GM23338 (cell line): Measurements from ENCODE around the gene MYO7B. TPM values are rescaled to one million over a fixed set of nuclear protein-coding genes. Genes with fewer than 3 reads are reported as not detected.

Experiments
- ATAC-seq: fragments of 200-7000 bp; cut with Tn5 transposase; 3 replicates; pipeline ENCODE4 v1.9.1; 2020
- DNase-seq: peaks from one replicate; pipeline ENCODE4 v3.0.0-alpha.2; 2015; ENCODE audit warnings: low spot score
- H2AFZ ChIP-seq: fragments of 200-600 bp; sonication (generic); 2 replicates; pipeline ENCODE4 v1.8.0; 2016; ENCODE audit warnings: antibody characterized with exemption, mild to moderate bottlenecking, moderate library complexity
- H3F3A ChIP-seq: fragments of 200-600 bp; sonication (generic); replicated peaks from 2 replicates; pipeline ENCODE4 v1.8.0; 2017; ENCODE audit warnings: antibody characterized with exemption, mixed run types, low read depth
- H3K27ac ChIP-seq: fragments of 200-600 bp; sonication (generic); 2 replicates; pipeline ENCODE4 v1.6.1; 2016; ENCODE audit warnings: low read depth
- H3K27me3 ChIP-seq: fragments of 200-600 bp; sonication (generic); 2 replicates; pipeline ENCODE4 v1.8.0; 2016; ENCODE audit warnings: mild to moderate bottlenecking, mixed run types, moderate library complexity; ENCODE audit not compliant: insufficient read depth
- H3K36me3 ChIP-seq: fragments of 200-600 bp; sonication (generic); 2 replicates; pipeline ENCODE4 v1.8.0; 2016; ENCODE audit warnings: mild to moderate bottlenecking; ENCODE audit not compliant: insufficient read depth
- H3K4me1 ChIP-seq: fragments of 200-600 bp; sonication (generic); 2 replicates; pipeline ENCODE4 v1.8.0; 2016; ENCODE audit warnings: mild to moderate bottlenecking, moderate library complexity; ENCODE audit not compliant: insufficient read depth
- H3K4me2 ChIP-seq: fragments of 200-600 bp; sonication (generic); 2 replicates; pipeline ENCODE4 v1.7.1; 2017; ENCODE audit warnings: mixed run types
- H3K4me3 ChIP-seq: fragments of 200-600 bp; sonication (generic); 2 replicates; pipeline ENCODE4 v1.6.1; 2016; ENCODE audit warnings: mixed run types
- H3K79me2 ChIP-seq: fragments of 200-600 bp; sonication (generic); replicated peaks from 2 replicates; pipeline ENCODE4 v1.8.0; 2017; ENCODE audit warnings: mild to moderate bottlenecking; ENCODE audit not compliant: insufficient read depth
- H3K9me2 ChIP-seq: fragments of 200-600 bp; sonication (generic); 2 replicates; pipeline ENCODE4 v1.8.0; 2017; ENCODE audit not compliant: insufficient read depth
- H4K20me1 ChIP-seq: fragments of 200-600 bp; sonication (generic); replicated peaks from 2 replicates; pipeline ENCODE4 v1.8.0; 2017; ENCODE audit warnings: mild to moderate bottlenecking; ENCODE audit not compliant: insufficient read depth
- H3K27ac Mint-ChIP-seq: 2 replicates; pipeline ENCODE4 v1.8.0; 2020; ENCODE audit warnings: inconsistent platforms, mild to moderate bottlenecking, moderate library complexity, mixed read lengths
- H3K27me3 Mint-ChIP-seq: 3 replicates; pipeline ENCODE4 v1.8.0; 2022; ENCODE audit warnings: low read depth, mild to moderate bottlenecking, moderate library complexity, mixed read lengths, inconsistent platforms; ENCODE audit not compliant: insufficient read depth, poor library complexity
- H3K36me3 Mint-ChIP-seq: 3 replicates; pipeline ENCODE4 v1.8.0; 2021; ENCODE audit warnings: low read depth, mild to moderate bottlenecking, inconsistent platforms, moderate library complexity, mixed read lengths
- H3K4me1 Mint-ChIP-seq: 3 replicates; pipeline ENCODE4 v1.8.0; 2020; ENCODE audit warnings: mild to moderate bottlenecking, inconsistent platforms, mixed read lengths
- H3K4me3 Mint-ChIP-seq: 3 replicates; pipeline ENCODE4 v1.8.0; 2021; ENCODE audit warnings: moderate library complexity, mild to moderate bottlenecking, inconsistent platforms, mixed read lengths
- H3K9me3 Mint-ChIP-seq: 3 replicates; pipeline ENCODE4 v1.8.0; 2020; ENCODE audit warnings: moderate library complexity, mild to moderate bottlenecking, inconsistent platforms, mixed read lengths
- CREB1 ChIP-seq: fragments of 250-450 bp; sonication (Bioruptor Pico); IDR thresholded peaks from 2 replicates; pipeline ENCODE4 v1.5.0; 2020; ENCODE audit warnings: low read depth, mild to moderate bottlenecking, moderate library complexity
- CTCF ChIP-seq, 2 experiments: fragments of 200-600 bp in 1 of 2; sonication (generic) in 1 of 2; conservative IDR thresholded peaks; 2 replicates each; pipeline versions ENCODE4 v1.5.1 to v1.6.1; 2016 to 2017; ENCODE audit warnings: antibody characterized with exemption in 2 of 2, low read depth in 2 of 2, mild to moderate bottlenecking in 2 of 2, moderate library complexity in 1 of 2
- EZH2phosphoT487 ChIP-seq: fragments of 200-600 bp; sonication (generic); IDR thresholded peaks from one replicate; pipeline ENCODE4 v1.8.1; 2018; ENCODE audit warnings: antibody characterized with exemption; ENCODE audit not compliant: unreplicated experiment
- JUNB ChIP-seq: IDR thresholded peaks from one replicate; pipeline ENCODE4 v1.6.1; 2016; ENCODE audit warnings: antibody characterized with exemption; ENCODE audit not compliant: unreplicated experiment
- NANOG ChIP-seq: IDR thresholded peaks from 2 replicates; pipeline ENCODE4 v1.6.1; 2016; ENCODE audit warnings: antibody characterized with exemption, borderline replicate concordance
- POLR2AphosphoS5 ChIP-seq: IDR thresholded peaks from 2 replicates; pipeline ENCODE4 v1.6.1; 2016; ENCODE audit warnings: antibody characterized with exemption, low read depth
- REST ChIP-seq: IDR thresholded peaks from one replicate; pipeline ENCODE4 v1.6.1; 2018; ENCODE audit warnings: antibody characterized with exemption; ENCODE audit not compliant: unreplicated experiment
- STAT1 ChIP-seq: IDR thresholded peaks from one replicate; pipeline ENCODE4 v1.6.1; 2016; ENCODE audit warnings: antibody characterized with exemption; ENCODE audit not compliant: unreplicated experiment
- ZNF331 ChIP-seq: fragments of 250-450 bp; sonication (Bioruptor Pico); IDR thresholded peaks from 2 replicates; pipeline ENCODE4 v1.5.0; 2020; ENCODE audit warnings: low read depth, mild to moderate bottlenecking, moderate library complexity
- ZNF462 ChIP-seq: fragments of 250-450 bp; sonication (Bioruptor Pico); IDR thresholded peaks from 2 replicates; pipeline ENCODE4 v1.5.0; 2020; ENCODE audit warnings: mild to moderate bottlenecking, moderate library complexity
- polyA plus RNA-seq: library from polyadenylated mRNA; unstranded; fragments of >200 nt; fragmentation: Nextera tagmentation; extraction: Ambion mirVana; gene quantifications from 2 replicates; pipeline ENCODE4 v1.2.1, GENCODE V29; 2016
- total RNA-seq: library from RNA; depleted of rRNA; stranded (reverse); fragments of >200 nt; shearing (Covaris generic); gene quantifications from 2 replicates; pipeline ENCODE4 v1.2.3, GENCODE V29; 2014

MYO7B gene
- total and polyA plus RNA-seq, 2 experiments from 2014 or later: not detected

GRCh38 chr2:127577208-127577475 is 41.7 kb downstream of the MYO7B start (continued):
- no peak for TF ChIP-seq ZNF462 (CRISPR knock-in tag)
- no peak for TF ChIP-seq NANOG
- no peak for TF ChIP-seq EZH2phosphoT487
- no peak for TF ChIP-seq CTCF (conservative IDR thresholded peaks at IDR 0.05; ENCODE audit: low read depth in 2 of 2)
- no peak for TF ChIP-seq POLR2AphosphoS5
- no peak for TF ChIP-seq ZNF331 (CRISPR knock-in tag)
- TF ChIP-seq CREB1 (CRISPR knock-in tag): no peak

GRCh38 chr2:127577503-127577902 is 42.0 kb downstream of the MYO7B start:
- Histone ChIP-seq H3K27ac (no peak overlapping the region), H3K79me2 (no peaks in the 10 kb centered on the region), H3K4me2 (no peak overlapping the region), H3K4me3 (no peak overlapping the region), H2AFZ (no peak overlapping the region), H4K20me1 (no peaks in the 10 kb centered on the region), H3K4me1 (no peaks in the 10 kb centered on the region), H3K36me3 (no peaks in the 10 kb centered on the region), H3F3A (no peaks in the 10 kb centered on the region), H3K9me2 (no peaks in the 10 kb centered on the region), H3K27me3 (no peaks in the 10 kb centered on the region)
- TF ChIP-seq REST: no peak
- TF ChIP-seq STAT1: no peak
- no peak for TF ChIP-seq ZNF331 (CRISPR knock-in tag)
- no peak for TF ChIP-seq JUNB
- TF ChIP-seq CTCF (conservative IDR thresholded peaks at IDR 0.05; ENCODE audit: low read depth in 2 of 2): no peak
- Mint-ChIP-seq H3K27me3 (peaks cover 10% of the 10 kb centered on the region), H3K36me3 (no peaks in the 10 kb centered on the region), H3K27ac (no peak overlapping the region), H3K4me1 (no peaks in the 10 kb centered on the region; the same call in 2 of the 3 replicates), H3K9me3 (no peaks in the 10 kb centered on the region), H3K4me3 (no peak overlapping the region)
- DNase-seq: no peak
- ATAC-seq: no peak
